NCI-H2107 treated with DMSO at 0.1 percent for 48 hours (cell line): ENCODE measurements around the gene PAOX.
"Not testable (repeated sequence)": the region's sequence is repeated elsewhere in the genome, so short reads cannot be mapped to it uniquely, and the experiment has no call there.

Experiments used
- DNase-seq: peaks from one replicate; lab custom pipeline; 2025; ENCODE audit not compliant: unreplicated experiment; lab: John Stamatoyannopoulos, UW

Gene PAOX

DNA sequence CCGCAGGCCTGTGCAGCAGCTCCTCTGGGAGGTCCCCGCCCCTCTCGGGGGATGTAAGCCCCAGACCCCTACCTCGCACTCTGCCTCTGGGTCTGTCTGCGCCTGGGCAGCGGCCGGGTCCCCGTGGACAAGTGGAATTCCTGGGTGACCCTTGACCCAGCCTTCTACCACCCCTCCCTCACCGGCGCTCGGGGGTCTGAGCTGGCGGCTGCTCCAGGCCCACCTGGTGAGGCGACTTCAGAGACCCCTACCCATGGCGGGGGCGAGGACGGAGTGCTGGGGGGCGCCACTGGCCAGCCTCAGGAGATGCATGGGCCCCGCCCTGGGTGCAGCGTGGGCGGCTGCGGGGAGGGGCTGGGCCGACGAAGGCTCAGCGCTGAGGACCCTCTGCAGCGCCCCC is 53.7 kb downstream of the PAOX start:
- not testable (repeated sequence) for DNase-seq

- DNase-seq, result no peak
Measured at GRCh38 chr10:133438711-133439273, 59.7 kb downstream of the PAOX start.

DNA sequence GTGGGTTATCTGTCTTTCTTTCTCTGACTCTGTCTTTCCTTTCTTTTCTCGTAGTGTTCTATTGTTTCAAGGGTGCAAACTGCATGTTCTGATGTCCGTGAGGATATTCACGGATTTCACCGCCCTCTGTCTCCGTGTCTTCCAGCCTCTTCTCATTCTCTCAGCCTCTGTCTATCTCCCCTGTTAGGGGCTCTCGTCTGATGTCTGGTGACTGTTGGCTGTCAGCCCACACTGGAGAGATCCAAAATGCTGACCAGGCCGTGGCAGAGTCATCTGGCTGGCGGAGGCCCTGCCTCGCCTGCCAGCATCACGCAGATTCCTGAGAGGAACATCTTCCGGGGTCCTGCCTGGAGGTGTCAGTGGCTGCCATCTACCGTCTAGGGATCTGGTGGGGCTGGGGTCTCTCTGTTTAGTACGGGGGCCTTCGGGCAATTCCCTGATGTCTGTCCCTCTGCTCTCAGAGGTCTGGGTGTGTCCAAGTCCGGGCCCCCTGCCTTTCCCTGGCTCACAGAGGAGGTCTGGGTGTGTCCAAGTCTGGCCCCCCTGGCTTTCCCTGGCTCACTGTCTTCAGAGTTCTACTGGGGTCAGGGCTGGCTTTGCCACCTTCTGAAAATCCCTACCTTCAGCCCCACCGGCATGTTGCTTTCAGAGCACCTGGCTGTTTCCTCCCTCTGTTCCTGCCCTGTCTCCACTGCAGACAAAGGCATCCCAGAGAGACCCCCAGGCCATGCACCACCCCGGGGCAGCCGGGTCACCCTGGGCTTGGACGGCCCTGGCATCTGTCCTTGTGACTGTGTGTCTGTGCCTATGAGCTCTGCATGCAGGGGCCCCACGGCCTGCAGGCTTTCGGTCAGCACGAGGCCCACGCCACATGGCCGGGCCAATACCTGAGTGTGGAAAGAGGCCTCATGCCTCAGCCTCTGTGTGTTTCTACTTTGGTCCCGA is 60.7 kb downstream of the PAOX start:
- DNase-seq, result no peak

DNA sequence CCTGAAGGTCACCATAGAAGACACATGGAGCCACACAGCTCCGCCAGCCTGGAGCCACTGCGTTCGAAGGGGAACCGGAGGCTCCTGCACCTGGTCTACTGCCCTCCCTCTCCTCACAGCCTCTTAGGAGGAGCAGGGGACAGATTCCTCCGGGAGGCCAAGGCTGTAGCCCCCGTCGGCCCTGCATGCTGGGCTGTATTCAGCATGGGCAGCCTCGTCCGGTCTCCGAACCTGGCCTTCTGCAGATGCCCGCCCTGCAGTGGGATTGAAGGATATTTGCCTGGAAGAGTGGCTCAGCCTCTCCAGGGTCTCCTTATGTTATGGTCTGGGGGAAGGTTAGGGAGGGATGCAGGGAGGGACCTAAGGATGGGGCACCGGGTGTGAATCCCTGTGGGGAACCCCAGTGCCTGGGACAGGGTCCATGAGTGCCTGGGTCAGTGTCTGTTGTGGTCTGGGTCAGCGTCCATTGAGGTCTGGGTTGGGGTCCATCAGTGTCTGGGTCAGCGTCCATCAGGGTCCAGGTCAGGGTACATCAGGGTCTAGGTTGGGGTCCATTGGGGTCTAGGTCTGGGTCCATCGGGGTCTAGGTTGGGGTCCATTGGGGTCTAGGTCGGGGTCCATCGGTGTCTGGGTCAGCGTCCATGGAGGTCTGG is 61.7 kb downstream of the PAOX start:
- DNase-seq, result no peak
